Heart left ventricle (tissue), 16 donors: Measurements from ENCODE around the gene NKAPL. TPM values are rescaled to one million over a fixed set of nuclear protein-coding genes. Genes with fewer than 3 reads are reported as not detected.
A peak's percentile ranks its signal among the peaks of the same experiment; 100 is the strongest.

ENCODE experiments used
- ATAC-seq, 4 donors: fragments of 200-7000 bp; cut with Tn5 transposase; one replicate each; pipeline ENCODE4 v1.9.1; 2020 to 2022; ENCODE audit warnings: moderate library complexity in 4 of 4, mild to moderate bottlenecking in 3 of 4, moderate number of reproducible peaks in 1 of 4
- DNase-seq, 5 donors: peaks; one replicate each; pipeline ENCODE4 v3.0.0-alpha.2; 2020
- H3K27ac ChIP-seq, 12 donors: fragments of 200-600 bp; sonication (generic) in 4 of 12; one replicate each; pipeline versions ENCODE4 v1.5.0 to v1.8.0; 2016 to 2022; ENCODE audit warnings: mild to moderate bottlenecking in 2 of 12
- H3K27me3 ChIP-seq, 9 donors: fragments of 200-600 bp; sonication (generic) in 2 of 9; one replicate each; pipeline versions ENCODE4 v1.5.1 to v1.8.0; 2016 to 2022; ENCODE audit warnings: mild to moderate bottlenecking in 3 of 9
- H3K36me3 ChIP-seq, 9 donors: fragments of 200-600 bp; sonication (generic) in 2 of 9; one replicate each; pipeline versions ENCODE4 v1.5.0 to v1.8.0; 2018 to 2022; ENCODE audit warnings: mild to moderate bottlenecking in 2 of 9
- H3K4me1 ChIP-seq, 12 donors: fragments of 200-600 bp; sonication (generic) in 4 of 12; one replicate each; pipeline versions ENCODE4 v1.5.0 to v1.8.0; 2016 to 2022; ENCODE audit warnings: mild to moderate bottlenecking in 3 of 12
- H3K4me3 ChIP-seq, 12 donors: fragments of 200-600 bp; sonication (generic) in 4 of 12; one replicate each; pipeline versions ENCODE4 v1.5.0 to v1.8.0; 2017 to 2022; ENCODE audit warnings: mild to moderate bottlenecking in 9 of 12, moderate library complexity in 4 of 12
- H3K9me3 ChIP-seq, 12 donors: fragments of 200-600 bp; sonication (generic) in 4 of 12; one replicate each; pipeline versions ENCODE4 v1.5.0 to v1.8.0; 2016 to 2022; ENCODE audit warnings: mild to moderate bottlenecking in 1 of 12
- CTCF ChIP-seq, 12 donors: fragments of 200-600 bp; sonication (generic) in 4 of 12; IDR thresholded peaks; one replicate each; pipeline versions ENCODE4 v1.5.0 to v1.8.0; 2018 to 2022; ENCODE audit warnings: antibody characterized with exemption in 12 of 12, mild to moderate bottlenecking in 5 of 12
- POLR2A ChIP-seq, 2 donors: fragments of 450-650 bp; IDR thresholded peaks; one replicate each; pipeline ENCODE4 v1.6.1; 2017; ENCODE audit warnings: antibody characterized with exemption in 2 of 2, mild to moderate bottlenecking in 2 of 2, moderate library complexity in 2 of 2
- WGBS, 4 donors: extraction: QIAGEN DNeasy Blood & Tissue Kit in 2 of 4; methylation state at CpG; one replicate each; pipeline versions ENCODE4 v1.1.5 to v1.1.7; 2013 to 2018; 5-methylcytosine and 5-hydroxymethylcytosine counted together
- intact Hi-C, 10 donors: fragments of 100-400 bp; cut with DNase I; formaldehyde crosslinking; loops; one replicate each; pipeline versions ENCODE4 v1.11.1 to v1.14.2; 2022
- long read RNA-seq, 3 donors: library from polyadenylated mRNA; unstranded; transcript quantifications; one replicate each; pipeline ENCODE4 v2.0.0, GENCODE V29; 2020 to 2021
- polyA plus RNA-seq, 2 donors: library from polyadenylated mRNA; stranded (reverse); fragments of 200-250 nt; gene quantifications; one replicate each; pipeline ENCODE4 v1.2.3, GENCODE V29; 2013
- total RNA-seq, 9 donors: library from RNA; depleted of rRNA in 2 of 9; stranded (reverse); fragments of >200 nt in 2 of 9; fragmentation: NEBNext Ultra II Directional in 3 of 9; extraction: Animal tissue kit (Norgen Biotek cat#: 25700) in 3 of 9; gene quantifications; one replicate each; pipeline versions ENCODE4 v1.1.0 to v1.2.4, GENCODE V29; 2016 to 2023
- donor health status: ischemic (EF 13 %, LVEDD 7.1; RV severe dilation, severe dysfunction).
- donor health status: healthy with polysubstance abuse.
- donor health status: DM: no; HTN: yes; CAD: no.
- donor health status: DM: no; HTN: no; CAD: no.
- donor health status: ischemic (EF 25% LVEDD 6.9; RV normal size, moderate dysfunction).
- donor health status: ischemic (EF 25% LVEDD 5.7; RV mildly dilated, moderate dysfunction).
- donor health status: healthy.
- donor health status: DM: yes; HTN: yes; CAD: no.
- donor health status: ischemic (EF 35%, LVEDD 5.7; RV mildly dilated, moderate dysfunction).
- donor health status: nonischemic (EF 11% LVEDD 7.7; RV severe dilation, severe dysfunction).
- donor health status: DM: yes; HTN: yes; CAD: no.
- donor health status: PGD.
- donor health status: ischemic (EF 29% LVEDD 5.4; RV normal size, mild dysfunction).
- donor health status: nonischemic (EF 23%, LVEDD 6.1; RV moderate dilation, normal function).

The NKAPL gene
- 1 to 10 TPM; 3.3 to 8.4 (median 5.2) TPM for total RNA-seq
- polyA plus RNA-seq = 1 to 10 TPM; 5.8 to 7.2 TPM
- long read RNA-seq, donor 1, partial matches to known transcripts = 0 of 2 reads
- long read RNA-seq, donor 1, other reads (novel, unspliced or antisense) = 0 of 2 reads
- long read RNA-seq, donor 2, transcript NKAPL-201 (1 exons, 1,639 nt) = major isoform, 7 of 7 reads
- long read RNA-seq, donor 2, partial matches to known transcripts = 0 of 7 reads
- long read RNA-seq, donor 2, other reads (novel, unspliced or antisense) = 0 of 7 reads
- long read RNA-seq, donor 3, partial matches to known transcripts = 0 of 2 reads
- long read RNA-seq, donor 3, other reads (novel, unspliced or antisense) = 0 of 2 reads

- TF ChIP-seq CTCF (IDR thresholded peaks at IDR 0.05) = no peak
- TF ChIP-seq POLR2A (IDR thresholded peaks at IDR 0.05) = no peak
- H3K4me1 ChIP-seq = peaks cover 0 to 12% (median 2%) of the 10 kb centered on the region in 12 donors
- WGBS, 4 donors = 18 to 30% (median 26%) methylated on average over 55 to 58 of the region's 58 CpGs
- peak; percentile 83 to 92 (median 91) for DNase-seq
- peak within 1 kb of the TSS in 7 of 12 donors; percentile 22 to 74 (median 25) for H3K27ac ChIP-seq
- peaks cover 0 to 22% (median 11%) of the 10 kb centered on the region in 12 donors for H3K9me3 ChIP-seq
- H3K27me3 ChIP-seq = no peaks in the 10 kb centered on the region
- intact Hi-C loops = loop anchor here in 4 of 10 donors (10.0 kb wide), 3 partner anchors 76 to 124 kb away; partner anchors contain the start of gene ZSCAN31 (in 1 of the 4)
- ATAC-seq = peak; percentile 92 to 99 (median 98)
- H3K36me3 ChIP-seq = no peaks in the 10 kb centered on the region
- H3K4me3 ChIP-seq = peak within 1 kb of the TSS; percentile 11 to 72 (median 49)
These were observed at the start of gene NKAPL for GRCh38 chr6:28258877-28259777. TSS of gene NKAPL (plus strand) at chr6:28259297. CDS start at chr6:28259372, 75 bp downstream.

GRCh38 chr6:28209753-28210535 lies 49.2 kb upstream of the NKAPL start:
- DNase-seq = no peak
- no peak for TF ChIP-seq POLR2A (IDR thresholded peaks at IDR 0.05)
- TF ChIP-seq CTCF (IDR thresholded peaks at IDR 0.05) = no peak
- Histone ChIP-seq H3K4me3 (no peak overlapping the region), H3K27me3 (peaks cover 48 to 100% (median 97%) of the 10 kb centered on the region in 9 donors), H3K27ac (no peak overlapping the region), H3K36me3 (no peaks in the 10 kb centered on the region), H3K4me1 (peaks cover 0 to 30% (median 10%) of the 10 kb centered on the region in 12 donors), H3K9me3 (no peaks in the 10 kb centered on the region)
- 46 to 55% (median 52%) methylated on average over 7 of the region's 7 CpGs for WGBS, 4 donors
- no peak for ATAC-seq
- intact Hi-C loops = loop anchor here in 2 of 10 donors (10.0 kb wide), 2 partner anchors 55 to 65 kb away; partner anchors contain the start of gene ZKSCAN8 (in 1 of the 2)

- ATAC-seq (peak in 1 of 4 donors; percentile 7), DNase-seq (no peak)
- WGBS, 4 donors = 4 to 12% (median 9%) methylated on average over 15 to 16 of the region's 16 CpGs
- TF ChIP-seq POLR2A (IDR thresholded peaks at IDR 0.05) (no peak), CTCF (IDR thresholded peaks at IDR 0.05) (no peak)
- Histone ChIP-seq H3K9me3 (no peaks in the 10 kb centered on the region), H3K27me3 (peaks cover 48 to 96% (median 91%) of the 10 kb centered on the region in 9 donors), H3K27ac (no peak overlapping the region), H3K36me3 (no peaks in the 10 kb centered on the region), H3K4me1 (peaks cover 0 to 30% (median 10%) of the 10 kb centered on the region in 12 donors), H3K4me3 (peak overlapping the region in 8 of 12 donors; percentile 6 to 37 (median 22))
- intact Hi-C loops = loop anchor here in 2 of 10 donors (10.0 kb wide), 2 partner anchors 57 to 67 kb away; partner anchors contain the start of gene ZKSCAN8 (in 1 of the 2)
These were observed 47.1 kb upstream of the NKAPL start for GRCh38 chr6:28211840-28212509.
